Measurements from ENCODE around the gene INPP4A. TPM values are rescaled to one million over a fixed set of nuclear protein-coding genes. Genes with fewer than 3 reads are reported as not detected.
"Not testable (repeated sequence)": the region's sequence is repeated elsewhere in the genome, so short reads cannot be mapped to it uniquely, and the experiment has no call there.

INPP4A gene
- total RNA-seq, 4 donors from 2014 or later, result 7.4 to 17.9 (median 9.4) TPM

- no peak for DNase-seq
- 85 to 90% methylated on average over 4 of the region's 4 CpGs for WGBS, 2 donors
- H3K27ac ChIP-seq, result no peak overlapping the region
- no peak for TF ChIP-seq POLR2A (IDR thresholded peaks at IDR 0.05)
- no peak for TF ChIP-seq CTCF (IDR thresholded peaks at IDR 0.05)
- H3K9me3 ChIP-seq, result no peaks in the 10 kb centered on the region
- intact Hi-C loops (cut with DNase I), result no loop called here
- H3K27me3 ChIP-seq, result no peaks in the 10 kb centered on the region
- peaks cover 0 to 43% (median 0%) of the 10 kb centered on the region in 3 donors for H3K36me3 ChIP-seq
- no peaks in the 10 kb centered on the region for H3K4me1 ChIP-seq
- no peak overlapping the region for H3K4me3 ChIP-seq
These were observed 144.3 kb downstream of the INPP4A start for GRCh38 chr2:98588880-98589431.

- WGBS, 2 donors, result 90 to 98% methylated on average over 2 to 4 of the region's 4 CpGs
- no peak overlapping the region for H3K27ac ChIP-seq
- H3K9me3 ChIP-seq, result no peaks in the 10 kb centered on the region
- H3K27me3 ChIP-seq, result no peaks in the 10 kb centered on the region
- TF ChIP-seq CTCF (IDR thresholded peaks at IDR 0.05) (no peak), POLR2A (IDR thresholded peaks at IDR 0.05) (no peak)
- H3K4me1 ChIP-seq, result no peaks in the 10 kb centered on the region
- DNase-seq, result no peak
- no peak overlapping the region for H3K4me3 ChIP-seq
- intact Hi-C loops (cut with DNase I), result no loop called here
- peaks cover 0 to 38% (median 0%) of the 10 kb centered on the region in 3 donors for H3K36me3 ChIP-seq
These were observed 144.8 kb downstream of the INPP4A start for GRCh38 chr2:98589489-98589888.

GRCh38 chr2:98592565-98592964 is 147.9 kb downstream of the INPP4A start:
- no peaks in the 10 kb centered on the region for H3K9me3 ChIP-seq
- peaks cover 0 to 41% (median 0%) of the 10 kb centered on the region in 3 donors for H3K36me3 ChIP-seq
- TF ChIP-seq POLR2A (IDR thresholded peaks at IDR 0.05) (no peak), CTCF (IDR thresholded peaks at IDR 0.05) (no peak)
- no peak overlapping the region for H3K27ac ChIP-seq
- no peak overlapping the region for H3K4me3 ChIP-seq
- 93 to 97% methylated on average over 7 of the region's 8 CpGs for WGBS, 2 donors
- intact Hi-C loops (cut with DNase I), result no loop called here
- no peaks in the 10 kb centered on the region for H3K4me1 ChIP-seq
- no peaks in the 10 kb centered on the region for H3K27me3 ChIP-seq
- no peak for DNase-seq

- 93% methylated on average over 3 to 4 of the region's 4 CpGs for WGBS, 2 donors
- H3K9me3 ChIP-seq; H3K4me3 ChIP-seq; H3K27ac ChIP-seq; DNase-seq; H3K27me3 ChIP-seq; H3K4me1 ChIP-seq; intact Hi-C loops (cut with DNase I): not testable (repeated sequence)
- H3K36me3 ChIP-seq, result peaks cover 0 to 49% (median 5%) of the 10 kb centered on the region in 3 donors
These were observed 150.0 kb downstream of the INPP4A start for GRCh38 chr2:98594665-98595064.

GRCh38 chr2:98598781-98599428 is 154.2 kb downstream of the INPP4A start:
- no peaks in the 10 kb centered on the region for H3K27me3 ChIP-seq
- H3K27ac ChIP-seq, result no peak overlapping the region
- H3K9me3 ChIP-seq, result no peaks in the 10 kb centered on the region
- TF ChIP-seq CTCF (IDR thresholded peaks at IDR 0.05), result no peak
- TF ChIP-seq POLR2A (IDR thresholded peaks at IDR 0.05), result no peak
- peaks cover 0 to 78% (median 10%) of the 10 kb centered on the region in 3 donors for H3K36me3 ChIP-seq
- intact Hi-C loops (cut with DNase I), result no loop called here
- WGBS, 2 donors, result 72 to 79% methylated on average over 1 of the region's 1 CpG
- no peak for DNase-seq
- H3K4me3 ChIP-seq, result no peak overlapping the region
- no peaks in the 10 kb centered on the region for H3K4me1 ChIP-seq

Measured in esophagus squamous epithelium (tissue), 5 donors.